WTC11 (cell line): ENCODE results near the gene TOMM40. TPM values are rescaled to one million over a fixed set of nuclear protein-coding genes. Genes with fewer than 3 reads are reported as not detected.

Experiments
- ATAC-seq: fragments of 200-7000 bp; cut with Tn5 transposase; 2 replicates; pipeline ENCODE4 v1.10.0; 2021; ENCODE audit warnings: mild to moderate bottlenecking, moderate library complexity
- CTCF ChIA-PET: fragments of 300-600 bp; sonication (Branson Sonifier 250); formaldehyde crosslinking; loops from one replicate; lab custom pipeline; 2021; ENCODE audit warnings: antibody characterized with exemption; lab: Charles Lee
- POLR2A ChIA-PET: fragments of 350-600 bp; sonication (Branson Sonifier 250); formaldehyde crosslinking; loops from one replicate; lab custom pipeline; 2021; ENCODE audit warnings: antibody characterized with exemption; lab: Charles Lee
- DNase-seq: peaks from one replicate; pipeline ENCODE4 v3.0.0; 2021; ENCODE audit warnings: low spot score
- H3K27ac Mint-ChIP-seq: 2 replicates; pipeline ENCODE4 v1.8.0; 2021; ENCODE audit warnings: mixed read lengths
- H3K27me3 Mint-ChIP-seq: 2 replicates; pipeline ENCODE4 v1.8.0; 2021; ENCODE audit warnings: low read depth, mild to moderate bottlenecking, moderate library complexity, mixed read lengths
- H3K36me3 Mint-ChIP-seq: 2 replicates; pipeline ENCODE4 v1.8.0; 2021; ENCODE audit warnings: mixed read lengths
- H3K4me1 Mint-ChIP-seq: 2 replicates; pipeline ENCODE4 v1.8.0; 2022; ENCODE audit warnings: mixed read lengths
- H3K4me3 Mint-ChIP-seq: 2 replicates; pipeline ENCODE4 v1.8.0; 2021; ENCODE audit warnings: mild to moderate bottlenecking, moderate library complexity, mixed read lengths
- H3K9me3 Mint-ChIP-seq: 2 replicates; pipeline ENCODE4 v1.8.0; 2021; ENCODE audit warnings: mixed read lengths
- AFF4 ChIP-seq: sonication (generic); formaldehyde crosslinking; IDR thresholded peaks from 2 replicates; pipeline ENCODE4 v1.8.1; 2023; ENCODE audit warnings: mild to moderate bottlenecking, missing genetic modification reagents, borderline replicate concordance
- ATF2 ChIP-seq: sonication (generic); formaldehyde crosslinking; IDR thresholded peaks from 2 replicates; pipeline ENCODE4 v1.8.1; 2022; ENCODE audit warnings: low read depth, missing genetic modification reagents, borderline replicate concordance
- CREM ChIP-seq: sonication (generic); formaldehyde crosslinking; IDR thresholded peaks from 2 replicates; pipeline ENCODE4 v1.8.1; 2022; ENCODE audit warnings: mild to moderate bottlenecking, missing genetic modification reagents, moderate library complexity
- ESRRA ChIP-seq: sonication (generic); formaldehyde crosslinking; IDR thresholded peaks from 2 replicates; pipeline ENCODE4 v1.8.1; 2022; ENCODE audit warnings: mild to moderate bottlenecking, missing genetic modification reagents, borderline replicate concordance
- FOXK1 ChIP-seq: sonication (generic); formaldehyde crosslinking; IDR thresholded peaks from 2 replicates; pipeline ENCODE4 v1.8.0; 2022; ENCODE audit warnings: mild to moderate bottlenecking, moderate library complexity, missing genetic modification reagents
- FOXP4 ChIP-seq: sonication (generic); formaldehyde crosslinking; IDR thresholded peaks from 2 replicates; pipeline ENCODE4 v1.8.0; 2022; ENCODE audit warnings: mild to moderate bottlenecking, missing genetic modification reagents
- HMGXB4 ChIP-seq: sonication (generic); formaldehyde crosslinking; IDR thresholded peaks from 2 replicates; pipeline ENCODE4 v1.8.1; 2023; ENCODE audit warnings: mild to moderate bottlenecking, moderate library complexity, missing genetic modification reagents
- KAT7 ChIP-seq: sonication (generic); formaldehyde crosslinking; IDR thresholded peaks from 2 replicates; pipeline ENCODE4 v1.8.1; 2023; ENCODE audit warnings: missing genetic modification reagents, mild to moderate bottlenecking, borderline replicate concordance
- NR1H2 ChIP-seq: sonication (generic); formaldehyde crosslinking; IDR thresholded peaks from 2 replicates; pipeline ENCODE4 v1.9.0; 2021; ENCODE audit warnings: mild to moderate bottlenecking, moderate library complexity, missing genetic modification reagents
- PRDM15 ChIP-seq: sonication (generic); formaldehyde crosslinking; IDR thresholded peaks from 2 replicates; pipeline ENCODE4 v1.8.0; 2022; ENCODE audit warnings: missing genetic modification reagents
- TEAD4 ChIP-seq: sonication (generic); formaldehyde crosslinking; IDR thresholded peaks from 2 replicates; pipeline ENCODE4 v1.8.0; 2022; ENCODE audit warnings: mild to moderate bottlenecking, missing genetic modification reagents
- TP53 ChIP-seq: sonication (generic); formaldehyde crosslinking; IDR thresholded peaks from 2 replicates; pipeline ENCODE4 v1.8.1; 2023; ENCODE audit warnings: mild to moderate bottlenecking, missing genetic modification reagents
- ZNF121 ChIP-seq: sonication (generic); formaldehyde crosslinking; IDR thresholded peaks from 2 replicates; pipeline ENCODE4 v1.8.0; 2023; ENCODE audit warnings: missing genetic modification reagents
- ZNF532 ChIP-seq: fragments of 250-450 bp; sonication (Bioruptor Pico); IDR thresholded peaks from 2 replicates; pipeline ENCODE4 v1.9.0; 2021; ENCODE audit warnings: mild to moderate bottlenecking, borderline replicate concordance
- ZNF671 ChIP-seq: fragments of 250-450 bp; sonication (Bioruptor Pico); IDR thresholded peaks from 2 replicates; pipeline ENCODE4 v1.8.0; 2021; ENCODE audit warnings: mild to moderate bottlenecking
- total RNA-seq: library from RNA; stranded (reverse); gene quantifications from 3 replicates; pipeline ENCODE4 v1.2.3, GENCODE V29; 2021

Gene TOMM40
- total RNA-seq, 1 experiment from 2014 or later, result 221 TPM

- no peak for TF ChIP-seq AFF4 (CRISPR knock-in tag)
- TF ChIP-seq ESRRA (CRISPR knock-in tag), result no peak
Observed at GRCh38 chr19:44884566-44884965, 6.5 kb upstream of the TOMM40 start (continued).

- no peak overlapping the region for H3K4me3 Mint-ChIP-seq
- ChIA-PET POLR2A (no interaction called here), CTCF (interaction anchor here (0.6 kb wide), 1 partner anchor 23 kb away, joined by 3 read pairs; no protein-coding TSS in a partner anchor)
- peaks cover 22% of the 10 kb centered on the region for H3K4me1 Mint-ChIP-seq
- no peak for ATAC-seq
- H3K9me3 Mint-ChIP-seq, result no peaks in the 10 kb centered on the region
- no peak for DNase-seq
- no peak overlapping the region for H3K27ac Mint-ChIP-seq
- peaks cover 30% of the 10 kb centered on the region for H3K36me3 Mint-ChIP-seq
- H3K27me3 Mint-ChIP-seq, result no peaks in the 10 kb centered on the region; the same call in 1 of the 2 replicates
- TF ChIP-seq ATF2 (no peak), TEAD4 (no peak), ZNF121 (no peak), NR1H2 (CRISPR knock-in tag) (no peak), FOXK1 (no peak), CREM (CRISPR knock-in tag) (no peak), PRDM15 (CRISPR knock-in tag) (no peak), HMGXB4 (CRISPR knock-in tag) (no peak), TP53 (CRISPR knock-in tag) (no peak)
Observed at GRCh38 chr19:44886141-44886540, 4.9 kb upstream of the TOMM40 start.

- ChIA-PET CTCF (no interaction called here), POLR2A (no interaction called here)
- ATAC-seq (no peak), DNase-seq (no peak)
- Mint-ChIP-seq H3K9me3 (no peaks in the 10 kb centered on the region), H3K36me3 (peaks cover 41% of the 10 kb centered on the region), H3K4me1 (peaks cover 25% of the 10 kb centered on the region), H3K27ac (no peak overlapping the region), H3K4me3 (no peak overlapping the region), H3K27me3 (no peaks in the 10 kb centered on the region; the same call in 1 of the 2 replicates)
- TF ChIP-seq KAT7 (CRISPR knock-in tag), result no peak
- no peak for TF ChIP-seq FOXP4 (CRISPR knock-in tag)
- no peak for TF ChIP-seq ZNF671
- no peak for TF ChIP-seq ZNF532 (CRISPR knock-in tag)
Observed at GRCh38 chr19:44887648-44888047, 3.4 kb upstream of the TOMM40 start.
